ENCODE measurements around the gene MRGPRX2. TPM values are rescaled to one million over a fixed set of nuclear protein-coding genes. Genes with fewer than 3 reads are reported as not detected.

MRGPRX2 gene
- polyA plus RNA-seq, 2 of the 4 experiments (the other 2 are of a cell fraction), result not detected

Other genes with a start within 250 kb of the MRGPRX2 start
- gene MRGPRX1, start 121.3 kb downstream of the MRGPRX2 start, polyA plus RNA-seq (2011; rRNA removed), result not detected in 2 replicates
- not detected in 3 replicates for gene MRGPRX1, start 121.3 kb downstream of the MRGPRX2 start, polyA plus RNA-seq (2017; fragmentation: RNase III; extraction: RNeasy Plus Mini Kit Qiagen cat#74134 plus additional on column Dnase treatment)
- gene ZDHHC13, start 56.5 kb upstream of the MRGPRX2 start, polyA plus RNA-seq (2011; rRNA removed), result 28.6 and 34.3 TPM in 2 replicates
- 14.9 to 17.6 TPM (median 16.5 TPM) in 3 replicates for gene ZDHHC13, start 56.5 kb upstream of the MRGPRX2 start, polyA plus RNA-seq (2017; fragmentation: RNase III; extraction: RNeasy Plus Mini Kit Qiagen cat#74134 plus additional on column Dnase treatment)
- not detected in 2 replicates for gene CSRP3, start 141.3 kb upstream of the MRGPRX2 start, polyA plus RNA-seq (2011; rRNA removed)
- gene CSRP3, start 141.3 kb upstream of the MRGPRX2 start, polyA plus RNA-seq (2017; fragmentation: RNase III; extraction: RNeasy Plus Mini Kit Qiagen cat#74134 plus additional on column Dnase treatment), result not detected in 3 replicates
- gene E2F8, start 180.2 kb upstream of the MRGPRX2 start, polyA plus RNA-seq (2011; rRNA removed), result 6.7 and 7.4 TPM in 2 replicates
- 5.7 to 6.4 TPM (median 6.0 TPM) in 3 replicates for gene E2F8, start 180.2 kb upstream of the MRGPRX2 start, polyA plus RNA-seq (2017; fragmentation: RNase III; extraction: RNeasy Plus Mini Kit Qiagen cat#74134 plus additional on column Dnase treatment)

All from A549 (cell line).